NCI-H1105 (cell line): ENCODE results near the gene ZNF652.

ENCODE experiments used
- DNase-seq: peaks from one replicate; lab custom pipeline; 2025; lab: John Stamatoyannopoulos, UW

The ZNF652 gene

GRCh38 chr17:49358641-49359247 lies 3.3 kb downstream of the ZNF652 start:
- no peak for DNase-seq

DNA sequence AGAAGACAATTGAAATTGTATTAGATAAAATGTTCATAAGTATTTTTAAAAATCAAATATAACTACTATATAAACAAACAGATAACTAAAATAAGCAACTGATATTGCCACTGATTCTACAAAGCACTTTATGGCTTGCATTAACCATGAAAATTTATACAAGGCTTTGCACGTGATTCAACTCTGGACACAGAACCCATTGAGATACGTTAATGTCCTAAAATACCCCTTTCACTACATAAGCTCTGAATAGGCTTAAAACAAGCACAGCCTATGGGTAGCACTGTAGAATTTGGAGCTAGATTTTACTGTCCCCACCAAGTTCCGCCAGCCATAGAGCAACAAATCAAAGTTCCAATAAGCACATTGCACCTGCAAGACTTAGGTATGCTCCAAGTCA lies 4.5 kb downstream of the ZNF652 start:
- DNase-seq: no peak

- no peak for DNase-seq
Measured at GRCh38 chr17:49356320-49356719, 5.7 kb downstream of the ZNF652 start.

- DNase-seq: no peak
Measured at GRCh38 chr17:49353607-49354006, 8.4 kb downstream of the ZNF652 start.

- no peak for DNase-seq
Measured at GRCh38 chr17:49352587-49353154, 9.4 kb downstream of the ZNF652 start.

- no peak for DNase-seq
Measured at GRCh38 chr17:49351572-49352140, 10.4 kb downstream of the ZNF652 start.

GRCh38 chr17:49349541-49349940 lies 12.5 kb downstream of the ZNF652 start:
- no peak for DNase-seq

DNA sequence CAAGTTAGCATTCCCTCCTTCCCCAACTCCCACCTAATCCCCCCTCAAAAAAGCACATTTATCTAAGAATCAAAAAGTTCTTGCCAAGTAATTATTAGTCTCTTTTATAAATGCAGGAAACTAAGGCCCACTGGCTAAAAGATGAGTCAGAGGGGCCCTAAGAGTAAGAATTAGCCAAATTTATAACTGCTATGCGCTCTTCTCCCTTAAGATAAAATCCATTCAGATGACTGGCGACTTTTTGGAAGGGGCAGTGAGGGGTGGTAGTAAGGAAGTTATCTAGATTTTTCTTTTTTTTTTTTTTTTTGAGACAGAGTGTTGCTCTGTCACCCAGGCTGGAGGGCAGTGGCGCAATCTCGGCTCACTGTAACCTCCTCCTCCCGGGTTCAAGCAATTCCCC lies 17.1 kb downstream of the ZNF652 start:
- DNase-seq: no peak

DNA sequence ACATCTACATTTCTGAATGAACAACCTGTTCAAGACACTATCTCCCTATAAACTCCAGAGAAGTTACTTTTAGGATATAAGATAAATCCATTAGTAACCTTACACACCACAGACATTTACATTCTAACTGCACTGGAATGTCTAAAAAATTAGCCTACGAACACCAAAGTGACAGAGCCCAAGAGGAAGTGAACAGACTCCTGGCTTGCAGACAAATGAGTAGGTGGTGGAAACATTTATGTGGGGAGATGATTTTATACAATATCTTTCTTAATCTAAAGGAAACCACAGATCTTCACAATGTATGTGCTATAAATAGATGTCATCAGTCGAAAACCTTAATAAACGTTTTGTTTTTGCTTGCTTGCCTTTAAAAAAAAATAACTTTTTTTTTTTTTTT lies 18.8 kb downstream of the ZNF652 start:
- DNase-seq: no peak

DNA sequence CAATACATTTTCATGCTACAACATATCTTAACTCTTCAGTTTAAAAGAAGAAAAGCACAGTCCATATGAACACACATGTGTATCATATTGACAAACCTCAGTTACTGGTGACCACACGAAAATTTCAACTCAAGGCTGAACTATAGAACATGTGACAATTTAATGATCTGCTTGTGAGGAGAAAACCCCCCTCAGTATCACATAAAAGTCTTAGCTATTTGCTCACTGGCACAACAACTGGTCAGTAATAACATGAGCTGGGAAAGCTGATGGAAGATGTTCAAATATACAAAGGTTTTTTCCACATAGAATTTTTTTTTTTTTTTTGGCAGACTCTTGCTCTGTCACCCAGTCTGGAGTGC lies 19.5 kb downstream of the ZNF652 start:
- no peak for DNase-seq

DNA sequence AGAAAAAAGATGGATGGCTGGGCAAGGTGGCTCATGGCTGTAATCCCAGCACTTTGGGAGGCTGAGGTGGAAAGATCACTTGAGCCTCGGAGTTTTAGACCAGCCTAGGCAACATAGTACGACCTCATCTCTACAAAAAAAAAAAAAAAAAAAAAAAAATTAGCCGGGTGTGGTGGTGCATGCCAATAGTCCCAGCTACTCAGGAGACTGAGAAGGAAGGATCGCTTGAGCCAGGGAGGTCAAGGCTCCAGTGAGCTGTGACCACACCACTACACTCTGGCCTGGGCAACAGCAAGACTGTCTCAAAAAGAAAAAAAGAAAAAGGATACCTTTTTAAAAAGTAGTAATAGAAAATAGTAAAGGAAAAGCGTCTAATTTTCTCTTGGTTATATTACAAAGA lies 20.7 kb downstream of the ZNF652 start:
- no peak for DNase-seq

GRCh38 chr17:49339354-49339753 lies 22.7 kb downstream of the ZNF652 start:
- DNase-seq: no peak

GRCh38 chr17:49338883-49339282 lies 23.2 kb downstream of the ZNF652 start:
- DNase-seq: no peak

DNA sequence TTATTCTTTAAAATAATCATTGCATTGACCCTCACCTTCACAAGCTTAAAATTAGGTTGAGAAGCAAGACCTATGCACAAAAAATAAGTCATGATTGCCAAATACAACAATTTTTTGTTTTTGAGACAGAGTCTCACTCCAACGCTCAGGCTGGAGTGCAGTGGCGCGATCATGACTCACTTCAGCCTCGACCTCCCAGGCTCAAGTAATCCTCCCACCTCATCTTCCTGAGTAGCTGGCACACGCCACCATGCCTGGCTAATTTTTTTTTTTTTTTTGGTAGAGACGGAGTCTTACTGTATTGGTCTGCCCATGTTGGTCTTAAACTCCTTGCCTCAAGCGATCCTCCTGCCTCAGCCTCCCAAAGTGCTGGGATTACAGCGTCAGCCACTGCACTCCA lies 24.2 kb downstream of the ZNF652 start:
- no peak for DNase-seq

- DNase-seq: no peak
Measured at GRCh38 chr17:49334744-49335512, 27.1 kb downstream of the ZNF652 start.

DNA sequence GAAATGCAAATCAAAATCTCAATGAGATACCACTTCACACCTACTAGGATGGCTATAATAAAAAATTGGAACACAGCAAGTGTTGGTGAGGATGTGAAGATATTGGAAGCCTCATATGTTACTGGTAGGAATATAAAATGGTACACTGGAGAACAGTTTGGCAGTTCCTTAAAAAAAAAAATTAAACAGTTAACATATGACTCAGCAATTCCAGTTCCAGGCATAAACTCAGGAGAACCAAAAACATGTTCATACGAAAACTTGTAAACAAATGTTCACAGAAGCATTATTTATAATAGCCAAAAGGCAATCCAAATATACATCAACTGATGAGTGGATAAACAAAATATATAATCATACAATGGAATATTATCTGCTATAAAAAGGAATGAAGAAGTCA lies 28.2 kb downstream of the ZNF652 start:
- DNase-seq: no peak

DNA sequence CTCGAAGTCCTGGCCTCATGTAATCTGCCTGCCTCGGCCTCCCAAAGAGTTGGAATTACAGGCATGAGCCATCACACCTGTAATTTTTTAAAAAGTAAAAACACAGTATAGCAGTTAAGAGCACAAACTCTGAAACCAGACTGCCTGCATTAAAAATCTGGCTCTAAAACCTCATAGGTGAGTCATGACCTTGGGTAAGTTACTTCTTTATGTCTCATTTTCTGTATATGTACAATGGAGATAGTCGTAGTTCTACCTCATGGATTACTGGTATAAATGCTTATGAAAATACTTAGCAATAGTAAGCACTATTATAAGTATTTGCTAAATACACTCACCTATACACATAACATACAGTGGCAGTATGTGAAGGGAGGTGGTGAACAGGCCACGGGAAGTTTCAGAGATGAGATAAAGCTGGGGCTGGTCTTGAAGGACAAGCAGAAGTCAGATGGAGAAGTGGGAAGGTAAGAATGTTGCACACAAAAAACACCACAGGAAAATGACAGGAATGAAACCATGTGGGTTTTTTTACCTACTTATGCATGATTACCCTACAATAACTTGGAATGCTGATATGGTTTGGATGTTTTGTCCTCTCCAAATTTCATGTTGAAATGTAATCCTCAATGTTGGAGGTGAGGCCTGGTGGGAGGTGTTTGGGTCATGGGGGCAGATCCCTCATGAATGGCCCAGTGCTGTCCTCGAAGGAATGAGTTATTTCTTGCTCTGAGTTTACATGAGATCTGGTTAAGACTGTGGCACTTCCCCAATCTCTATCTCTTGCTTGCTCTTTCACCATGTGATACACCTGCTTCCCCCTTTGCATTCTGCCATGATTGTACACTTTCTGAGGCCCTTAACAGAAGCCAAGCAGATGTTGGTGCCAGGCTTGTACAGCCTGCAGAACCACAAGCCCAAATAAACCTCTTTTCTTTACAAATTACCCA lies 33.9 kb downstream of the ZNF652 start:
- DNase-seq: no peak

- DNase-seq: no peak
Measured at GRCh38 chr17:49325980-49326379, 36.1 kb downstream of the ZNF652 start.

DNA sequence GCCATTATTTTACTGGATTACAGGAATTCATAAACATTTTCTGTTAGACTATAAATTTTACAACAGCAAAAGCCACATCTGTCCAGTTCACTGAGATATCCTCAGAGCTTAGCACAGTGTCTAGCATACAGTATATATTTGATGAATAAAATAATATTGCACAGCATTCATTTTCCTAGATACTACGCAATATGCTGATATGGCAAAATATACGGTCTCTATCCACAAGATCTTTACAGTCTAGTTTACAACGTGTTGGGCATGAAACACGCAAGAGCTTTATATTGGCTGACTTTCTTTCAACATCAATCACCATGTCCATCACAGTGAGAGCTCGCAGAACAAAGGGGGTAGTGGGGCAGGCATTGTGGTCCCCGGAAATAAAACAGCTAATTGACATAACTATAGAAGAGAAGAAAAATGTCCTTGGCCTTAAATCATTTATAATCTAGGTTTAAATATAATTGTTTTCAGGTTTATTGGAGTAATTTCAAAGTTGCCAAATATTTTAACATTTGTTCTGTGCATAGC lies 43.5 kb downstream of the ZNF652 start:
- DNase-seq: no peak

DNA sequence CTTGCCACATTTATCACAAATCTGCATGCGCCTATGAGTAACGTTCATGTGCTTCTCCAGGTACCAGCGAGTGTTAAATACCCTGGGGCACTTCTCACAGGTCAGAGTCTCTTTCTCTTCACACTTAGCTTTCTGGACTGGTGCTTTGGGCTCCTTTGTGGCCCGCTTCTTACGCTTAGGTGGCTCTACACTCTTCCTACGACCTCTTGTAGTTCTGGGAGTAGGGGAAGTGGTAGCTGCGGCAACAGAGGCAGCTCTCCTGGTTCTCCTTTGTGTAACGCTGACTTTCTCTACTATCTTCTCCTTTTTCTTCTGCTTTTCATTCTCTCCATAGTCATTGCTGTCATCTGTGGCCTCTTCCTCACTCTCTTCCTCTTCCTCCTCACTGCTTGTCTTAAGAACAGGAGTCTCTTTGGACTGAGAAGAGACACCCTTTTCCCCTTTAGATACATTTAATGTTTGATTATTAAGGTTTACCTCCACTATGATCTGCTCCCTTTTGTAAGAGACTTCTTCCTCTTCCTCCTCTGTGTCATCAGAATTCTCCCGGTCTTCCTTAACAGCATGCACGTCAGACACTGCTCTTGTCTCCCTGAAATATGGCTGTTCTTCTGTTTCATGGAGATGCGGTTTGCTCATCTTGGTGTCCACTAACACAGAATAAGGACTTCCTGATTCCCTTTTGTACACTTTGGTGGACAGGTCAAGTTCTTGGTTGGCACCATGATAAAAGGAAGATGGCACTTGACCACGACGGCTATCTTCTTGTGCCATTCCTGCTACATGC lies 45.0 kb downstream of the ZNF652 start:
- no peak for DNase-seq

GRCh38 chr17:49316258-49316570 lies 45.8 kb downstream of the ZNF652 start:
- no peak for DNase-seq
